ENCODE measurements around the gene LARGE2. TPM values are rescaled to one million over a fixed set of nuclear protein-coding genes. Genes with fewer than 3 reads are reported as not detected.

The LARGE2 gene
- total and polyA plus RNA-seq, 2 of the 13 experiments (the other 11 are each of a cell fraction or from before 2014, with no cell fraction given): 8.5 to 21.6 TPM

DNA sequence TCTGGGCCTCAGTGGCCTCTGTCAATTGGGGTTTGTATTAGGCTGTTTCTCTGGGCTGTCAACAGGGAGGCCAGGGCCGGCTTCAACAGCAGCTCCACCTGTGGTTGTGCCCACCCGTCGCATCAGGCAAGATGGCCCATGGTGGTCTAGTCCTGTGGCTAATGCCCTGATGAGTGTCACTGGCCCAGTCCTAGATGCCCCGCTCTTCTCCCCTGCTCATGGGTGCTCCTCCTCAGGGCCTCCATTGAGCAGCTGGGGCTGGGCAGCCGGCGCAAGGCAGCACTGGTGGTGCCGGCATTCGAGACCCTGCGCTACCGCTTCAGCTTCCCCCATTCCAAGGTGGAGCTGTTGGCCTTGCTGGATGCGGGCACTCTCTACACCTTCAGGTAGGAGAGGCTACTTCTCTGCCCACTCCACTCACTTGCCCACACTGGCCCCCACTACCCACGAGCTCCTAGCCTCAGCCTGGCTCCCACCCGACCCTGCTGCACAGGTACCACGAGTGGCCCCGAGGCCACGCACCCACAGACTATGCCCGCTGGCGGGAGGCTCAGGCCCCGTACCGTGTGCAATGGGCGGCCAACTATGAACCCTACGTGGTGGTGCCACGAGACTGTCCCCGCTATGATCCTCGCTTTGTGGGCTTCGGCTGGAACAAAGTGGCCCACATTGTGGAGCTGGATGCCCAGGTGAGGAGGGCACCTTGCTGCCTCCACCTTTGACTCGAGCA, 5.4 kb downstream of the LARGE2 start (continued):
- no peak for TF ChIP-seq NFAT5 (CRISPR knock-in tag; IDR thresholded peaks at IDR 0.05)

GRCh38 chr11:45928535-45929215, 6.2 kb downstream of the LARGE2 start:
- ATAC-seq: no peak
- POLR2A ChIA-PET: interaction anchor here (2.3 kb wide), 1 partner anchor 11 kb away, joined by 7 read pairs; the partner anchor contains the start of gene PEX16
- intact Hi-C loops (cut with micrococcal nuclease; ENCODE audit: unreplicated experiment) (no loop called here), in situ Hi-C loops (cut with HindIII; ENCODE audit: extremely low pct_ligation_motif_present, low pct_unique_long_range_greater_than_20kb) (no loop called here)
- Histone ChIP-seq H3K4me2 (ENCODE audit: low read depth, low read length) (no peak overlapping the region), H3K4me3 (replicated peaks in 1 of 3; ENCODE audit: insufficient read depth in 1 of 3, low read depth in 2 of 3, low read length in 3 of 3) (no peak overlapping the region), H3K9me3 (ENCODE audit: low read length) (no peaks in the 10 kb centered on the region), H3K27me3 (ENCODE audit: control insufficient read depth in 1 of 2, insufficient read depth in 2 of 2, low read length in 2 of 2) (no peaks in the 10 kb centered on the region), H3K36me3 (replicated peaks in 1 of 2; ENCODE audit: control insufficient read depth in 1 of 2, insufficient read depth in 2 of 2, low read length in 2 of 2) (peaks cover 3 to 4% of the 10 kb centered on the region in 2 experiments; a peak in 3 of 5 replicates), H2AFZ (ENCODE audit: low read length) (no peak overlapping the region), H4K20me1 (ENCODE audit: insufficient read depth, low read length) (no peaks in the 10 kb centered on the region), H3K27ac (ENCODE audit: extremely low read length, insufficient read depth, low read length) (no peak overlapping the region), H3K9ac (ENCODE audit: insufficient read depth, low read depth, low read length) (no peak overlapping the region), H3K4me1 (ENCODE audit: insufficient read depth, low read length) (peaks cover 17% of the 10 kb centered on the region), H3K79me2 (ENCODE audit: insufficient read depth, low read length) (no peaks in the 10 kb centered on the region)
- TF ChIP-seq MZF1 (CRISPR knock-in tag; IDR thresholded peaks at IDR 0.05; ENCODE audit: borderline replicate concordance) (no peak), ZNF850 (CRISPR knock-in tag; conservative IDR thresholded peaks at IDR 0.05) (no peak), KDM2A (CRISPR knock-in tag; IDR thresholded peaks at IDR 0.05; ENCODE audit: borderline replicate concordance, low read depth) (0 out of 2 replicates have a peak, but pooled peaks have one; percentile 24), NCOA1 (CRISPR knock-in tag; IDR thresholded peaks at IDR 0.05) (no peak)
- no TSS peak for BruUV-seq (replicated peaks)
- FAIRE-seq: no peak
- WGBS (ENCODE audit: low lambda C conversion rate): 98% methylated on average over 7 of the region's 13 CpGs
- DNase-seq (ENCODE audit: low spot score): no peak
- CTCF ChIA-PET (ENCODE audit: low intra/inter-chr PET ratio, low total read pairs): no interaction called here

Measured in HepG2 (cell line).